HepG2 (cell line): Measurements from ENCODE around the gene TAF12.
"Not testable (repeated sequence)": the region's sequence is repeated elsewhere in the genome, so short reads cannot be mapped to it uniquely, and the experiment has no call there.

Source experiments
- CBFB ChIP-seq: sonication (generic); formaldehyde crosslinking; IDR thresholded peaks from 2 replicates; pipeline ENCODE4 v1.4.0; 2020; ENCODE audit warnings: missing genetic modification reagents
- CTCF ChIP-seq: sonication (generic); formaldehyde crosslinking; IDR thresholded peaks from 2 replicates; pipeline ENCODE4 v1.5.0; 2020; ENCODE audit warnings: mild to moderate bottlenecking, missing genetic modification reagents, moderate library complexity
- HDAC1 ChIP-seq: sonication (generic); formaldehyde crosslinking; IDR thresholded peaks from 2 replicates; pipeline ENCODE4 v1.5.1; 2020; ENCODE audit warnings: mild to moderate bottlenecking, missing genetic modification reagents
- HDAC6 ChIP-seq: fragments of 200-600 bp; sonication (generic); IDR thresholded peaks from 2 replicates; pipeline ENCODE4 v1.7.0; 2017; ENCODE audit warnings: mild to moderate bottlenecking, antibody characterized with exemption, low read length, low read depth
- HNRNPLL ChIP-seq: fragments of 200-400 bp; formaldehyde crosslinking; IDR thresholded peaks from 2 replicates; pipeline ENCODE4 v1.6.1; 2017; ENCODE audit warnings: mild to moderate bottlenecking, low read depth, low read length; ENCODE audit not compliant: poor library complexity, severe bottlenecking
- JUND ChIP-seq: sonication (generic); formaldehyde crosslinking; IDR thresholded peaks from 2 replicates; pipeline ENCODE4 v1.8.0; 2022; ENCODE audit warnings: mild to moderate bottlenecking, missing genetic modification reagents
- NCOA1 ChIP-seq: sonication (generic); formaldehyde crosslinking; IDR thresholded peaks from 2 replicates; pipeline ENCODE4 v1.9.0; 2021; ENCODE audit warnings: missing genetic modification reagents
- POLR2AphosphoS5 ChIP-seq: IDR thresholded peaks from 2 replicates; pipeline ENCODE4 v1.6.1; 2012; ENCODE audit warnings: low read depth, low read length
- REST ChIP-seq, 2 experiments: IDR thresholded peaks; 2 replicates each; pipeline ENCODE4 v1.6.1; 2011 to 2012; ENCODE audit warnings: low read length in 2 of 2, borderline replicate concordance in 1 of 2, low read depth in 1 of 2, mild to moderate bottlenecking in 1 of 2, moderate library complexity in 1 of 2
- ZKSCAN1 ChIP-seq: fragments of 150-350 bp; IDR thresholded peaks from 2 replicates; pipeline ENCODE4 v1.6.1; 2014; ENCODE audit warnings: low read length
- ZNF746 ChIP-seq: sonication (generic); formaldehyde crosslinking; IDR thresholded peaks from 2 replicates; pipeline ENCODE4 v1.8.0; 2022; ENCODE audit warnings: mild to moderate bottlenecking, missing genetic modification reagents
- TF ChIP-seq, protein P1 (sequence below): sonication (generic); formaldehyde crosslinking; conservative IDR thresholded peaks from 2 replicates; pipeline ENCODE4 v1.5.0; 2020; ENCODE audit warnings: missing genetic modification reagents
- TF ChIP-seq, protein P2 (sequence below), 2 experiments: sonication (generic) in 1 of 2; formaldehyde crosslinking in 1 of 2; IDR thresholded peaks; 2 replicates each; pipeline versions ENCODE4 v1.5.1 to v1.6.1; 2011 to 2020; ENCODE audit warnings: borderline replicate concordance in 1 of 2, low read depth in 1 of 2, low read length in 1 of 2, mild to moderate bottlenecking in 1 of 2, missing genetic modification reagents in 1 of 2, moderate library complexity in 1 of 2

DNA sequence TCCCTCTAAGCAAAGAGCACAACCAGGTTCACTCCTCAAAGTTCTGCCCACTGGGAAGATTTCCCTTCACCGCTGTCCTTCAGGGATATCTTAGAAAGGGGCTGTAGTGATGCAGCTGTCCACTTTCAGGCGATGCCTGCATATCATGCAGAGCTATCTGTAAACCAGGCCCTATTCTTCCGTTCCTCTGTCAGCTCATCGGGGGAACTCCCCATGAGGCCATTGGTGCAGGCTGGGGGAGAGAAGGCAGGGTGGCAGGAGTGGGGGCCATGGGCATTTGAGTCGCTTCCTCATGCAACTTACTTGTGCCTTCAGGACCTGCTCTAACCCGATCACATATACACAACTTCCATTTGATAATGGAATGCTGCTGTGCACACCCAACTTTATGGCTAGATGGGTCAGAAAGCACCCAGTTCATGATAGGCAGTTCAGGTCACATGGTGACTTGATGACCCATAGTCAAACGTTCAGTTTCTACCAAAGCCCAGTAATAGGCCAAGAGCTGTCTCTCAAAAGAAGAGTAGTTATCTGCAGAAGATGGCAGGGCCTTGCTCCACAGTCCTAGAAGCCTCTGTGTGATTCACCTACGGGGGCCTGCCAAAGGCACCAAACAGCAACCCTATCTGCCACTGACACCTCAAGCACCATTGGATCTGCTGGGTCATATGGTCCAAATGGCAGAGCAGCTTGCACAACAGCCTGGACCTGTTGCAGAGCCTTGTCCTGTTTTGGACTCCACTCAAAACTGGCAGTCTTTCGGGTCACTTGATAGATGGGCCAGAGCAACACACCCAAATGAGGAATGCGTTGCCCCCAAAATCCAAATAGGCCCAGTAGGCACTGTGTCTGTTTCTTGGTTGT is 12.8 kb upstream of the TAF12 start:
- TF ChIP-seq ZKSCAN1; JUND (CRISPR knock-in tag); POLR2AphosphoS5; CBFB; HDAC1; HNRNPLL; REST (IDR thresholded peaks at IDR 0.05; ENCODE audit: borderline replicate concordance in 1 of 2, low read depth in 1 of 2, low read length in 2 of 2); CTCF; HDAC6; ZNF746 (CRISPR knock-in tag); NCOA1 (CRISPR knock-in tag): not testable (repeated sequence)
- TF ChIP-seq, protein P1, sequence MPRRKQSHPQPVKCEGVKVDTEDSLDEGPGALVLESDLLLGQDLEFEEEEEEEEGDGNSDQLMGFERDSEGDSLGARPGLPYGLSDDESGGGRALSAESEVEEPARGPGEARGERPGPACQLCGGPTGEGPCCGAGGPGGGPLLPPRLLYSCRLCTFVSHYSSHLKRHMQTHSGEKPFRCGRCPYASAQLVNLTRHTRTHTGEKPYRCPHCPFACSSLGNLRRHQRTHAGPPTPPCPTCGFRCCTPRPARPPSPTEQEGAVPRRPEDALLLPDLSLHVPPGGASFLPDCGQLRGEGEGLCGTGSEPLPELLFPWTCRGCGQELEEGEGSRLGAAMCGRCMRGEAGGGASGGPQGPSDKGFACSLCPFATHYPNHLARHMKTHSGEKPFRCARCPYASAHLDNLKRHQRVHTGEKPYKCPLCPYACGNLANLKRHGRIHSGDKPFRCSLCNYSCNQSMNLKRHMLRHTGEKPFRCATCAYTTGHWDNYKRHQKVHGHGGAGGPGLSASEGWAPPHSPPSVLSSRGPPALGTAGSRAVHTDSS = not testable (repeated sequence)
- TF ChIP-seq, protein P2, sequence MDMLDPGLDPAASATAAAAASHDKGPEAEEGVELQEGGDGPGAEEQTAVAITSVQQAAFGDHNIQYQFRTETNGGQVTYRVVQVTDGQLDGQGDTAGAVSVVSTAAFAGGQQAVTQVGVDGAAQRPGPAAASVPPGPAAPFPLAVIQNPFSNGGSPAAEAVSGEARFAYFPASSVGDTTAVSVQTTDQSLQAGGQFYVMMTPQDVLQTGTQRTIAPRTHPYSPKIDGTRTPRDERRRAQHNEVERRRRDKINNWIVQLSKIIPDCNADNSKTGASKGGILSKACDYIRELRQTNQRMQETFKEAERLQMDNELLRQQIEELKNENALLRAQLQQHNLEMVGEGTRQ (IDR thresholded peaks at IDR 0.05; ENCODE audit: low read depth, low read length) = not testable (repeated sequence)
- TF ChIP-seq, protein P2 (CRISPR knock-in tag; IDR thresholded peaks at IDR 0.05; ENCODE audit: borderline replicate concordance) = not testable (repeated sequence)
